ENCODE results near the gene PELI3. TPM values are rescaled to one million over a fixed set of nuclear protein-coding genes. Genes with fewer than 3 reads are reported as not detected.

Gene PELI3
- total RNA-seq, 1 donor from 2014 or later = 7.7 TPM

DNA sequence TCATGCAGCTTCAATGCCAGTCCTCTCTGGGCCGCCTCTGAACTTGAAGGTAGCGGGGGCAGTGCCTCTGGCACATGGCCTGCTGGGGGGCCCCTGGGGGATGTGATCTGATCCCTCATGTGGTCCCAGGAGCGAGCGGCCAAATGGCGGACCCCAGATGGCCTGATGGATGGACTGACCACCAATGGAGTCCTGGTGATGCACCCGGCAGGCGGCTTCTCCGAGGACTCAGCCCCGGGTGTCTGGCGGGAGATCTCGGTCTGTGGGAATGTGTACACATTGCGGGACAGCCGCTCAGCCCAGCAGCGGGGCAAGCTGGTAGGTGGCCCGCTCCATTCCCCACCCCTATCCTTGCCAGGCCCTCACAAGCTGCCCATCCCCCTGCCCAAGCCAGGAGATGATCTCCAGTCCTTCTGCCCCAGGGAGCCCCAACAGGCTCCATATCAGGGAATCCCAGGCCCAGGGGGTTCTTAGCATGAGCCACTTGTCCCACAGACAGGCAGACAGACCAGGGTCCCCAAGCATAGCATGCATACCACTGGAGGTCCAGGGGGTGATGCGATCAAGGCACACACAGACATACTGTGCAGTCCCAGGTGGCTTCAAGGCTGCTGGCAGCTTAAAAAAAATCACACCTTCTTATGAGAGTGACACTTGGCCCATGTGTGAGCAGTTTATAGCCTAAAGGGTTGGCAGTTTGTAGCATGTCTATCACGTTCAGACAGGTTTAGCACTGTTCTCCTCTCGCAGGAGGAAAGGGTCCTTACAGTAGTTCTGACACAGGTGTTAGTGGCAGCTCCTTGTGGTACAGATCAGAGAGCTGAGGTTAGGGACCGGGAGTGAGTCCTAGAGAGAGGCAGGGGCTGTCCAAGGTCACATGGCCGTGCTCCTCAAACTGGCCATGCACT, 7.2 kb downstream of the PELI3 start:
- Mint-ChIP-seq H3K4me3 (ENCODE audit: unreplicated experiment) (no peak overlapping the region), H3K27ac (ENCODE audit: unreplicated experiment) (peak overlapping the region; percentile 59), H3K4me1 (ENCODE audit: low read depth, unreplicated experiment) (peaks cover 17% of the 10 kb centered on the region), H3K36me3 (ENCODE audit: unreplicated experiment) (no peaks in the 10 kb centered on the region), H3K27me3 (ENCODE audit: unreplicated experiment) (peaks cover 14% of the 10 kb centered on the region), H3K9me3 (ENCODE audit: unreplicated experiment) (peaks cover 3% of the 10 kb centered on the region)
- no peak for DNase-seq
- TF ChIP-seq, protein P1, sequence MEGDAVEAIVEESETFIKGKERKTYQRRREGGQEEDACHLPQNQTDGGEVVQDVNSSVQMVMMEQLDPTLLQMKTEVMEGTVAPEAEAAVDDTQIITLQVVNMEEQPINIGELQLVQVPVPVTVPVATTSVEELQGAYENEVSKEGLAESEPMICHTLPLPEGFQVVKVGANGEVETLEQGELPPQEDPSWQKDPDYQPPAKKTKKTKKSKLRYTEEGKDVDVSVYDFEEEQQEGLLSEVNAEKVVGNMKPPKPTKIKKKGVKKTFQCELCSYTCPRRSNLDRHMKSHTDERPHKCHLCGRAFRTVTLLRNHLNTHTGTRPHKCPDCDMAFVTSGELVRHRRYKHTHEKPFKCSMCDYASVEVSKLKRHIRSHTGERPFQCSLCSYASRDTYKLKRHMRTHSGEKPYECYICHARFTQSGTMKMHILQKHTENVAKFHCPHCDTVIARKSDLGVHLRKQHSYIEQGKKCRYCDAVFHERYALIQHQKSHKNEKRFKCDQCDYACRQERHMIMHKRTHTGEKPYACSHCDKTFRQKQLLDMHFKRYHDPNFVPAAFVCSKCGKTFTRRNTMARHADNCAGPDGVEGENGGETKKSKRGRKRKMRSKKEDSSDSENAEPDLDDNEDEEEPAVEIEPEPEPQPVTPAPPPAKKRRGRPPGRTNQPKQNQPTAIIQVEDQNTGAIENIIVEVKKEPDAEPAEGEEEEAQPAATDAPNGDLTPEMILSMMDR (IDR thresholded peaks at IDR 0.05; ENCODE audit: partially characterized antibody, unreplicated experiment) = no peak

DNA sequence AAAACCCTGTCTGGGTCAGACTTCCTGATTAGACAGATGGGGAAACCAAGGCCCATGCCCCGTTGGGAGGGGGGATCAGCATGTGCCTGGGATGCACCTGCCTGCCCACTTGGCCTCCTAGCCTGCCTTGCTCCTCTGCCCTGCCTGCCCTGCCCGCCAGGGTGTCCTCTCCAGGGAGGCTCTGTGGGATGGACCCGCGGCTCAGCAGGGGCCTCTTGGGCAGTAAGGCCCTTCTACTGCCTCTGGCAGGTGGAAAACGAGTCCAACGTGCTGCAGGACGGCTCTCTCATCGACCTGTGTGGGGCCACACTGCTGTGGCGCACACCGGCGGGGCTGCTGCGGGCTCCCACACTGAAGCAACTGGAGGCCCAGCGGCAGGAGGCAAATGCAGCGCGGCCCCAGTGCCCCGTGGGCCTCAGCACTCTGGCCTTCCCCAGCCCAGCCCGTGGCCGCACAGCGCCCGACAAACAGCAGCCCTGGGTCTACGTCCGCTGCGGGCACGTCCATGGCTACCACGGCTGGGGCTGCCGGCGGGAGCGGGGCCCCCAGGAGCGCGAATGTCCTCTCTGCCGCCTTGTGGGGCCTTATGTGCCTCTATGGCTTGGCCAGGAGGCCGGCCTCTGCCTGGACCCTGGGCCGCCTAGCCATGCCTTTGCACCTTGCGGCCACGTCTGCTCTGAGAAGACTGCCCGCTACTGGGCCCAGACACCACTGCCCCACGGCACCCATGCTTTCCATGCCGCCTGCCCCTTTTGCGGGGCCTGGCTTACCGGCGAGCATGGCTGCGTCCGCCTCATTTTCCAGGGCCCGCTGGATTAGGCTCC, 8.9 kb downstream of the PELI3 start:
- Mint-ChIP-seq H3K4me1 (ENCODE audit: low read depth, unreplicated experiment) (peaks cover 10% of the 10 kb centered on the region), H3K27ac (ENCODE audit: unreplicated experiment) (no peak overlapping the region), H3K27me3 (ENCODE audit: unreplicated experiment) (peaks cover 17% of the 10 kb centered on the region), H3K9me3 (ENCODE audit: unreplicated experiment) (no peaks in the 10 kb centered on the region), H3K4me3 (ENCODE audit: unreplicated experiment) (no peak overlapping the region), H3K36me3 (ENCODE audit: unreplicated experiment) (no peaks in the 10 kb centered on the region)
- no peak for DNase-seq
- TF ChIP-seq, protein P1 (IDR thresholded peaks at IDR 0.05; ENCODE audit: partially characterized antibody, unreplicated experiment) = no peak

DNA sequence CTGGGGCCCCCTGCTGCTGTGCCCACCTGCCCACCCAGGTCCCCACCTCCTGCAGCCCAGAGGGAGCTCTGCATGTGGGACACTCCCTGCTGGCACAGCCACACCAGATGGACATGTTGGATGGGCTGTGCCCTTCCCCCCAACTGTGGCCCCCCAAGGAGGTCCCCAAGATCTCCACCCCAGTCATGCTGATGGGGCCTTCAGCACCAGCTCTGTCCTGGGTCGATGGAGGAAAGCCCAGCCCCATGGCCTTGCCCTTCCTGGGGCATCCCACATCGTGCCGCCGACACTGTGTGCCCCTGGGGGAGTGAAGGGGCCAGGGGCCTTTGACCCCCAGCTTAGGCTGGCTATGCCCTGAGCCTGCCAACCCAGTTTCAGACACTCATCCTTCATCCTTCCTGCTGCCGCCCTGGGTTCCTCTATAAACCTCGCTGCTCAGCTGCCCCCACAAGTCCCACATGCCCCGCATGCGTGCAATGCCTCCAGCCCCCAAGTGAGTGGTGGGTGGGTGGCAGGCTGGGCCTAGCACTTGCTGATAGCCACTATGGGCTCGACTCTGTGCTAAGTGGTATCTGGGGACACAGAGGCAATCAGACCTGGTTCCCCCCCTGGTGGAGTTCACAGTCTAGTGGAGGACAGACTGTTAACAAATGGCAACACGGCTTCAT, 9.6 kb downstream of the PELI3 start:
- Mint-ChIP-seq H3K27me3 (ENCODE audit: unreplicated experiment) (peaks cover 16% of the 10 kb centered on the region), H3K9me3 (ENCODE audit: unreplicated experiment) (peaks cover 3% of the 10 kb centered on the region), H3K4me3 (ENCODE audit: unreplicated experiment) (peak overlapping the region; percentile 59), H3K27ac (ENCODE audit: unreplicated experiment) (no peak overlapping the region), H3K4me1 (ENCODE audit: low read depth, unreplicated experiment) (peaks cover 10% of the 10 kb centered on the region), H3K36me3 (ENCODE audit: unreplicated experiment) (no peaks in the 10 kb centered on the region)
- TF ChIP-seq, protein P1 (IDR thresholded peaks at IDR 0.05; ENCODE audit: partially characterized antibody, unreplicated experiment) = no peak
- no peak for DNase-seq

DNA sequence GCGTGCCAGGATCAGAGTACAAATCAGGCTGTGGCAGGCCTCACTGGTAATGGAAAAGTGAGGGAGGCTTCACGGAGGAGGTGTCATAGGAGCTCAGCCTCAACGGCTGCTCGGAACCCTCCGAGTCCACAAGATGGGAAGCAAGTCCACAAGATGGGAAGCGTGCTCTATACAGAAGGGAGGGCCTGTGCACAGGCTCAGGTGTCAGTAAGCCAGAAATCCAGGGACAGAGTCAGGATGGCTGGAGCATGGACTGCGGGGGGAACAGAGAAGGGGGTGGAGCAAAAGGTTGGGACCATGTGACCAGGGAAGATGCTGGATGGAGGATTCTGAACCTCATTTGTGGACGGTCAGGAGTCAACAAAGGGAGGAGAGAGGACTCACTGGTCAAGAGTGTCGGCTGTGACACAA, 10.1 kb downstream of the PELI3 start:
- Mint-ChIP-seq H3K36me3 (ENCODE audit: unreplicated experiment) (no peaks in the 10 kb centered on the region), H3K4me1 (ENCODE audit: low read depth, unreplicated experiment) (peaks cover 10% of the 10 kb centered on the region), H3K27me3 (ENCODE audit: unreplicated experiment) (peaks cover 15% of the 10 kb centered on the region), H3K27ac (ENCODE audit: unreplicated experiment) (no peak overlapping the region), H3K9me3 (ENCODE audit: unreplicated experiment) (peaks cover 3% of the 10 kb centered on the region), H3K4me3 (ENCODE audit: unreplicated experiment) (peak overlapping the region; percentile 59)
- TF ChIP-seq, protein P1 (IDR thresholded peaks at IDR 0.05; ENCODE audit: partially characterized antibody, unreplicated experiment) = no peak
- DNase-seq = peak; percentile 43
